Neural progenitor cell (in vitro differentiated cells): Measurements from ENCODE around the gene MAN2A1. TPM values are rescaled to one million over a fixed set of nuclear protein-coding genes. Genes with fewer than 3 reads are reported as not detected.

Source experiments
- DNase-seq: peaks from one replicate; pipeline ENCODE4 v3.0.0-alpha.2; 2016; ENCODE audit warnings: low spot score
- H2AFZ ChIP-seq: fragments of 200-600 bp; sonication (generic); replicated peaks from 2 replicates; pipeline ENCODE4 v1.6.1; 2016; ENCODE audit warnings: antibody characterized with exemption
- H3F3A ChIP-seq: fragments of 200-600 bp; sonication (generic); 2 replicates; pipeline ENCODE4 v1.6.1; 2016; ENCODE audit warnings: antibody characterized with exemption, low read depth
- H3K27ac ChIP-seq: fragments of 200-600 bp; sonication (generic); 2 replicates; pipeline ENCODE4 v1.5.1; 2016; ENCODE audit warnings: mild to moderate bottlenecking
- H3K27me3 ChIP-seq: fragments of 200-600 bp; sonication (generic); 2 replicates; pipeline ENCODE4 v1.6.1; 2016; ENCODE audit warnings: mild to moderate bottlenecking, moderate library complexity
- H3K36me3 ChIP-seq: fragments of 200-600 bp; sonication (generic); 2 replicates; pipeline ENCODE4 v1.5.1; 2016
- H3K4me1 ChIP-seq: fragments of 200-600 bp; sonication (generic); 2 replicates; pipeline ENCODE4 v1.6.1; 2016; ENCODE audit warnings: mixed run types
- H3K4me2 ChIP-seq: fragments of 200-600 bp; sonication (generic); 2 replicates; pipeline ENCODE4 v1.6.1; 2016
- H3K4me3 ChIP-seq: fragments of 200-600 bp; sonication (generic); 2 replicates; pipeline ENCODE4 v1.5.1; 2016
- H3K79me2 ChIP-seq: fragments of 200-600 bp; sonication (generic); 2 replicates; pipeline ENCODE4 v1.6.1; 2016; ENCODE audit warnings: low read depth
- H3K9ac ChIP-seq: fragments of 200-600 bp; sonication (generic); 2 replicates; pipeline ENCODE4 v1.6.1; 2016
- H3K9me3 ChIP-seq: fragments of 200-600 bp; sonication (generic); 2 replicates; pipeline ENCODE4 v1.5.1; 2016; ENCODE audit warnings: low read depth
- H4K20me1 ChIP-seq: fragments of 200-600 bp; sonication (generic); 2 replicates; pipeline ENCODE4 v1.6.1; 2016; ENCODE audit warnings: low read depth
- H3K27ac Mint-ChIP-seq: 3 replicates; pipeline ENCODE4 v1.8.0; 2021; ENCODE audit warnings: mixed read lengths
- H3K27me3 Mint-ChIP-seq: 2 replicates; pipeline ENCODE4 v1.8.0; 2022; ENCODE audit warnings: low read depth, mild to moderate bottlenecking, inconsistent platforms, moderate library complexity, mixed read lengths; ENCODE audit not compliant: insufficient read depth
- H3K36me3 Mint-ChIP-seq: 3 replicates; pipeline ENCODE4 v1.8.0; 2021; ENCODE audit warnings: mixed read lengths
- H3K4me1 Mint-ChIP-seq: 3 replicates; pipeline ENCODE4 v1.8.0; 2021; ENCODE audit warnings: mixed read lengths
- H3K4me3 Mint-ChIP-seq: 3 replicates; pipeline ENCODE4 v1.8.0; 2021; ENCODE audit warnings: mild to moderate bottlenecking, moderate library complexity, mixed read lengths
- H3K9me3 Mint-ChIP-seq: 3 replicates; pipeline ENCODE4 v1.8.0; 2020; ENCODE audit warnings: mixed read lengths
- CTCF ChIP-seq: fragments of 200-600 bp; sonication (generic); IDR thresholded peaks from 2 replicates; pipeline ENCODE4 v1.5.1; 2017; ENCODE audit warnings: antibody characterized with exemption, mild to moderate bottlenecking
- EZH2 ChIP-seq: fragments of 200-600 bp; sonication (generic); IDR thresholded peaks from 2 replicates; pipeline ENCODE4 v1.6.1; 2017; ENCODE audit warnings: antibody characterized with exemption, mild to moderate bottlenecking, moderate library complexity
- EZH2phosphoT487 ChIP-seq: fragments of 200-600 bp; sonication (generic); IDR thresholded peaks from 2 replicates; pipeline ENCODE4 v1.6.1; 2017; ENCODE audit warnings: antibody characterized with exemption
- total RNA-seq: library from RNA; depleted of rRNA; stranded (reverse); fragments of >200 nt; gene quantifications from 2 replicates; pipeline ENCODE4 v1.2.3, GENCODE V29; 2015; ENCODE audit warnings: low replicate concordance

Gene MAN2A1
- total RNA-seq, 1 donor from 2014 or later, result 130 TPM

GRCh38 chr5:109812698-109813097 is 123.0 kb downstream of the MAN2A1 start:
- H3K9me3 ChIP-seq, result no peaks in the 10 kb centered on the region
- Mint-ChIP-seq H3K4me3 (no peak overlapping the region), H3K36me3 (peaks cover 34% of the 10 kb centered on the region), H3K9me3 (no peaks in the 10 kb centered on the region), H3K27me3 (no peaks in the 10 kb centered on the region), H3K4me1 (peaks cover 5% of the 10 kb centered on the region), H3K27ac (no peak overlapping the region)
- DNase-seq, result no peak
- H4K20me1 ChIP-seq, result no peaks in the 10 kb centered on the region
- no peaks in the 10 kb centered on the region for H3K4me1 ChIP-seq
- peaks cover 14% of the 10 kb centered on the region for H3K36me3 ChIP-seq
- H3K9ac ChIP-seq, result no peak overlapping the region
- no peaks in the 10 kb centered on the region for H3K79me2 ChIP-seq
- no peak for TF ChIP-seq EZH2
- no peak overlapping the region for H3K27ac ChIP-seq
- no peaks in the 10 kb centered on the region for H3K27me3 ChIP-seq
- H2AFZ ChIP-seq, result no peak overlapping the region
- H3K4me2 ChIP-seq, result no peak overlapping the region
- no peak overlapping the region for H3K4me3 ChIP-seq
- no peaks in the 10 kb centered on the region for H3F3A ChIP-seq

- H3K4me3 ChIP-seq, result no peak overlapping the region
- no peak overlapping the region for H3K27ac Mint-ChIP-seq
- H3K4me3 Mint-ChIP-seq, result no peak overlapping the region
- no peaks in the 10 kb centered on the region for H4K20me1 ChIP-seq
- no peak for DNase-seq
- no peaks in the 10 kb centered on the region for H3K4me1 ChIP-seq
- no peaks in the 10 kb centered on the region for H3K9me3 ChIP-seq
- peaks cover 27% of the 10 kb centered on the region for H3K36me3 Mint-ChIP-seq
- no peaks in the 10 kb centered on the region for H3K27me3 Mint-ChIP-seq
- no peak for TF ChIP-seq EZH2
- no peak for TF ChIP-seq EZH2phosphoT487
- TF ChIP-seq CTCF, result no peak
- H2AFZ ChIP-seq, result no peak overlapping the region
- no peaks in the 10 kb centered on the region for H3K4me1 Mint-ChIP-seq
- H3K27me3 ChIP-seq, result no peaks in the 10 kb centered on the region
- no peaks in the 10 kb centered on the region for H3K79me2 ChIP-seq
- no peaks in the 10 kb centered on the region for H3F3A ChIP-seq
- H3K4me2 ChIP-seq, result no peak overlapping the region
- H3K27ac ChIP-seq, result no peak overlapping the region
- H3K9me3 Mint-ChIP-seq, result no peaks in the 10 kb centered on the region
- no peak overlapping the region for H3K9ac ChIP-seq
- peaks cover 24% of the 10 kb centered on the region for H3K36me3 ChIP-seq
These were observed 127.0 kb downstream of the MAN2A1 start for GRCh38 chr5:109816732-109817131.

- H3K4me1 ChIP-seq, result no peaks in the 10 kb centered on the region
- no peaks in the 10 kb centered on the region for H3K9me3 Mint-ChIP-seq
- no peak overlapping the region for H3K4me3 Mint-ChIP-seq
- peaks cover 28% of the 10 kb centered on the region for H3K36me3 Mint-ChIP-seq
- peaks cover 31% of the 10 kb centered on the region for H3K36me3 ChIP-seq
- no peak overlapping the region for H3K4me2 ChIP-seq
- no peaks in the 10 kb centered on the region for H3K27me3 ChIP-seq
- no peak overlapping the region for H3K27ac Mint-ChIP-seq
- no peaks in the 10 kb centered on the region for H4K20me1 ChIP-seq
- TF ChIP-seq CTCF (peak; percentile 27), EZH2phosphoT487 (no peak)
- no peaks in the 10 kb centered on the region for H3K79me2 ChIP-seq
- H3K9me3 ChIP-seq, result no peaks in the 10 kb centered on the region
- H3K27ac ChIP-seq, result no peak overlapping the region
- DNase-seq, result no peak
- H3K9ac ChIP-seq, result no peak overlapping the region
- H3K4me3 ChIP-seq, result no peak overlapping the region
- H2AFZ ChIP-seq, result no peak overlapping the region
- H3K4me1 Mint-ChIP-seq, result no peaks in the 10 kb centered on the region
- H3K27me3 Mint-ChIP-seq, result no peaks in the 10 kb centered on the region
- H3F3A ChIP-seq, result no peaks in the 10 kb centered on the region
These were observed 130.2 kb downstream of the MAN2A1 start for GRCh38 chr5:109819878-109820277.

- H3K27me3 Mint-ChIP-seq, result no peaks in the 10 kb centered on the region
- Histone ChIP-seq H3K4me2 (no peak overlapping the region), H3K4me1 (no peaks in the 10 kb centered on the region), H3K27ac (no peak overlapping the region), H3K9me3 (no peaks in the 10 kb centered on the region), H3K27me3 (no peaks in the 10 kb centered on the region), H3K9ac (no peak overlapping the region), H3K4me3 (no peak overlapping the region), H2AFZ (no peak overlapping the region), H3K36me3 (peaks cover 40% of the 10 kb centered on the region), H4K20me1 (no peaks in the 10 kb centered on the region), H3K79me2 (no peaks in the 10 kb centered on the region), H3F3A (no peaks in the 10 kb centered on the region)
- no peak for DNase-seq
- TF ChIP-seq EZH2, result no peak
- H3K9me3 Mint-ChIP-seq, result no peaks in the 10 kb centered on the region
- H3K36me3 Mint-ChIP-seq, result peaks cover 41% of the 10 kb centered on the region
- H3K4me3 Mint-ChIP-seq, result no peak overlapping the region
- H3K4me1 Mint-ChIP-seq, result no peaks in the 10 kb centered on the region
- H3K27ac Mint-ChIP-seq, result no peak overlapping the region
These were observed 133.9 kb downstream of the MAN2A1 start for GRCh38 chr5:109823597-109823996.
